ENCODE measurements around the gene MAN2A1.

DNA sequence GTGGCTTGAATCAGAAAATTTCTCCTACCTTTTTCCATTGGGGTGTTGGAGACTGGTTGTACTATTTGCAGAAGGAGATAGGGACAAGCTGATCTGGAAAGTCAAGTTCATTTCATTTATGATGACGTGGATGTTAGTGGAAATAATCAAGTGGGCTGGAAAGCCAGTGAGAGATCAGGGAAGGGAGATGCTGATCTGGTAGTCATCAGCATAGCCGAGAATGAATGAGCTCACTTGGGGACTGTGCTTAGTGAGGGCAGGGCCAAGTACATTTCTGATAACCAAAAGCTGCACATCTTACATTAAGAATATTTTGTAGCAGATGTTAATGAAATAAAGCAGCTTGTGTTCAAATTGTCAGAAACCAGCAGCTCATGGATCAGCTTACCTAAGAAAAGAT, 12.1 kb downstream of the MAN2A1 start:
- TF ChIP-seq TAF1 (IDR thresholded peaks at IDR 0.05; ENCODE audit: low read depth, low read length), result no peak
- no peak for TF ChIP-seq POLR2A (IDR thresholded peaks at IDR 0.05; ENCODE audit: low read depth, low read length)
- TF ChIP-seq POLR2AphosphoS5 (IDR thresholded peaks at IDR 0.05; ENCODE audit: low read depth, low read length), result no peak
- no peak for TF ChIP-seq POU2F2 (IDR thresholded peaks at IDR 0.05; ENCODE audit: low read depth, low read length)
- TF ChIP-seq PAX5 (IDR thresholded peaks at IDR 0.05; ENCODE audit: insufficient read depth, low read length, severe bottlenecking), result no peak

All from GM12891 (cell line).